Measurements from ENCODE around the gene FGFRL1. TPM values are rescaled to one million over a fixed set of nuclear protein-coding genes. Genes with fewer than 3 reads are reported as not detected.

FGFRL1 gene
- total and polyA plus RNA-seq, 2 of the 13 experiments (the other 11 are each of a cell fraction or from before 2014, with no cell fraction given) = 19.1 to 30.6 TPM

GRCh38 chr4:985123-985830 lies 26.1 kb upstream of the FGFRL1 start (continued):
- TF ChIP-seq PRDM10 (CRISPR knock-in tag; IDR thresholded peaks at IDR 0.05; ENCODE audit: low read depth) = no peak
- TF ChIP-seq DRAP1 (CRISPR knock-in tag; IDR thresholded peaks at IDR 0.05) = peak; percentile 45; the same call in 1 of the 2 replicates
- TF ChIP-seq ZNF570 (CRISPR knock-in tag; IDR thresholded peaks at IDR 0.05; ENCODE audit: borderline replicate concordance) = no peak
- no peak for TF ChIP-seq ZNF451 (CRISPR knock-in tag; IDR thresholded peaks at IDR 0.05)
- no peak for TF ChIP-seq AHR (CRISPR knock-in tag; IDR thresholded peaks at IDR 0.05)
- TF ChIP-seq ZNF83 (CRISPR knock-in tag; IDR thresholded peaks at IDR 0.05; ENCODE audit: borderline replicate concordance) = no peak
- peak; percentile 70 for TF ChIP-seq BORCS8-MEF2B (CRISPR knock-in tag; IDR thresholded peaks at IDR 0.05)
- TF ChIP-seq, protein P1, sequence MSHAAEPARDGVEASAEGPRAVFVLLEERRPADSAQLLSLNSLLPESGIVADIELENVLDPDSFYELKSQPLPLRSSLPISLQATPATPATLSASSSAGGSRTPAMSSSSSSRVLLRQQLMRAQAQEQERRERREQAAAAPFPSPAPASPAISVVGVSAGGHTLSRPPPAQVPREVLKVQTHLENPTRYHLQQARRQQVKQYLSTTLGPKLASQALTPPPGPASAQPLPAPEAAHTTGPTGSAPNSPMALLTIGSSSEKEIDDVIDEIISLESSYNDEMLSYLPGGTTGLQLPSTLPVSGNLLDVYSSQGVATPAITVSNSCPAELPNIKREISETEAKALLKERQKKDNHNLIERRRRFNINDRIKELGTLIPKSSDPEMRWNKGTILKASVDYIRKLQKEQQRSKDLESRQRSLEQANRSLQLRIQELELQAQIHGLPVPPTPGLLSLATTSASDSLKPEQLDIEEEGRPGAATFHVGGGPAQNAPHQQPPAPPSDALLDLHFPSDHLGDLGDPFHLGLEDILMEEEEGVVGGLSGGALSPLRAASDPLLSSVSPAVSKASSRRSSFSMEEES (CRISPR knock-in tag; IDR thresholded peaks at IDR 0.05) = no peak
- TF ChIP-seq EEA1 (CRISPR knock-in tag; IDR thresholded peaks at IDR 0.05; ENCODE audit: borderline replicate concordance) = no peak
- no peak for TF ChIP-seq REXO4 (CRISPR knock-in tag; IDR thresholded peaks at IDR 0.05; ENCODE audit: borderline replicate concordance)
- no peak for TF ChIP-seq NR1H2 (CRISPR knock-in tag; IDR thresholded peaks at IDR 0.05; ENCODE audit: borderline replicate concordance, low read depth)
- TF ChIP-seq SIX4 (CRISPR knock-in tag; IDR thresholded peaks at IDR 0.05) = no peak
- no peak for TF ChIP-seq MAFK (conservative IDR thresholded peaks at IDR 0.05 in 1 of 2, IDR thresholded peaks at IDR 0.05 in 1 of 2; ENCODE audit: low read length in 2 of 2)
- TF ChIP-seq ZNF30 (CRISPR knock-in tag; IDR thresholded peaks at IDR 0.05) = no peak
- no peak for TF ChIP-seq GABPA (IDR thresholded peaks at IDR 0.05; ENCODE audit: low read depth, low read length)
- TF ChIP-seq GABPA (CRISPR knock-in tag; IDR thresholded peaks at IDR 0.05; ENCODE audit: low read depth) = no peak
- no peak for TF ChIP-seq ZNF3 (CRISPR knock-in tag; IDR thresholded peaks at IDR 0.05)
- no peak for TF ChIP-seq TCF12 (IDR thresholded peaks at IDR 0.05)
- TF ChIP-seq TCF12 (CRISPR knock-in tag; IDR thresholded peaks at IDR 0.05) = no peak
- no peak for TF ChIP-seq HMG20B (CRISPR knock-in tag; conservative IDR thresholded peaks at IDR 0.05)
- TF ChIP-seq, protein P2, sequence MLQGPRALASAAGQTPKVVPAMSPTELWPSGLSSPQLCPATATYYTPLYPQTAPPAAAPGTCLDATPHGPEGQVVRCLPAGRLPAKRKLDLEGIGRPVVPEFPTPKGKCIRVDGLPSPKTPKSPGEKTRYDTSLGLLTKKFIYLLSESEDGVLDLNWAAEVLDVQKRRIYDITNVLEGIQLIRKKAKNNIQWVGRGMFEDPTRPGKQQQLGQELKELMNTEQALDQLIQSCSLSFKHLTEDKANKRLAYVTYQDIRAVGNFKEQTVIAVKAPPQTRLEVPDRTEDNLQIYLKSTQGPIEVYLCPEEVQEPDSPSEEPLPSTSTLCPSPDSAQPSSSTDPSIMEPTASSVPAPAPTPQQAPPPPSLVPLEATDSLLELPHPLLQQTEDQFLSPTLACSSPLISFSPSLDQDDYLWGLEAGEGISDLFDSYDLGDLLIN (CRISPR knock-in tag; IDR thresholded peaks at IDR 0.05; ENCODE audit: borderline replicate concordance) = no peak
- TF ChIP-seq, protein P3, sequence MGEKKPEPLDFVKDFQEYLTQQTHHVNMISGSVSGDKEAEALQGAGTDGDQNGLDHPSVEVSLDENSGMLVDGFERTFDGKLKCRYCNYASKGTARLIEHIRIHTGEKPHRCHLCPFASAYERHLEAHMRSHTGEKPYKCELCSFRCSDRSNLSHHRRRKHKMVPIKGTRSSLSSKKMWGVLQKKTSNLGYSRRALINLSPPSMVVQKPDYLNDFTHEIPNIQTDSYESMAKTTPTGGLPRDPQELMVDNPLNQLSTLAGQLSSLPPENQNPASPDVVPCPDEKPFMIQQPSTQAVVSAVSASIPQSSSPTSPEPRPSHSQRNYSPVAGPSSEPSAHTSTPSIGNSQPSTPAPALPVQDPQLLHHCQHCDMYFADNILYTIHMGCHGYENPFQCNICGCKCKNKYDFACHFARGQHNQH (CRISPR knock-in tag; IDR thresholded peaks at IDR 0.05) = peak; percentile 30; the same call in 1 of the 2 replicates
- TF ChIP-seq PHF20 (CRISPR knock-in tag; IDR thresholded peaks at IDR 0.05) = no peak
- no peak for TF ChIP-seq ZNF777 (CRISPR knock-in tag; IDR thresholded peaks at IDR 0.05)

Data from HepG2 (cell line).